D721Med (cell line): ENCODE measurements around the gene LRRC14B.

Experiments used
- DNase-seq: peaks from one replicate; pipeline ENCODE4 v3.0.0; 2011; ENCODE audit warnings: low spot score; ENCODE audit not compliant: insufficient read length
- FAIRE-seq: peaks from 2 replicates; lab custom pipeline; 2011; peaks lifted over from hg19 to GRCh38; lab: Jason Lieb, UNC
- TF ChIP-seq, protein P1 (sequence below): IDR thresholded peaks from 2 replicates; pipeline ENCODE4 v1.5.1; 2012; ENCODE audit warnings: mild to moderate bottlenecking, control low read depth; ENCODE audit not compliant: insufficient read depth; ENCODE audit errors: missing control alignments

Gene LRRC14B

GRCh38 chr5:174876-175465 lies 16.3 kb upstream of the LRRC14B start:
- no peak for DNase-seq
- FAIRE-seq, result no peak
- TF ChIP-seq, protein P1, sequence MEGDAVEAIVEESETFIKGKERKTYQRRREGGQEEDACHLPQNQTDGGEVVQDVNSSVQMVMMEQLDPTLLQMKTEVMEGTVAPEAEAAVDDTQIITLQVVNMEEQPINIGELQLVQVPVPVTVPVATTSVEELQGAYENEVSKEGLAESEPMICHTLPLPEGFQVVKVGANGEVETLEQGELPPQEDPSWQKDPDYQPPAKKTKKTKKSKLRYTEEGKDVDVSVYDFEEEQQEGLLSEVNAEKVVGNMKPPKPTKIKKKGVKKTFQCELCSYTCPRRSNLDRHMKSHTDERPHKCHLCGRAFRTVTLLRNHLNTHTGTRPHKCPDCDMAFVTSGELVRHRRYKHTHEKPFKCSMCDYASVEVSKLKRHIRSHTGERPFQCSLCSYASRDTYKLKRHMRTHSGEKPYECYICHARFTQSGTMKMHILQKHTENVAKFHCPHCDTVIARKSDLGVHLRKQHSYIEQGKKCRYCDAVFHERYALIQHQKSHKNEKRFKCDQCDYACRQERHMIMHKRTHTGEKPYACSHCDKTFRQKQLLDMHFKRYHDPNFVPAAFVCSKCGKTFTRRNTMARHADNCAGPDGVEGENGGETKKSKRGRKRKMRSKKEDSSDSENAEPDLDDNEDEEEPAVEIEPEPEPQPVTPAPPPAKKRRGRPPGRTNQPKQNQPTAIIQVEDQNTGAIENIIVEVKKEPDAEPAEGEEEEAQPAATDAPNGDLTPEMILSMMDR, result no peak

DNA sequence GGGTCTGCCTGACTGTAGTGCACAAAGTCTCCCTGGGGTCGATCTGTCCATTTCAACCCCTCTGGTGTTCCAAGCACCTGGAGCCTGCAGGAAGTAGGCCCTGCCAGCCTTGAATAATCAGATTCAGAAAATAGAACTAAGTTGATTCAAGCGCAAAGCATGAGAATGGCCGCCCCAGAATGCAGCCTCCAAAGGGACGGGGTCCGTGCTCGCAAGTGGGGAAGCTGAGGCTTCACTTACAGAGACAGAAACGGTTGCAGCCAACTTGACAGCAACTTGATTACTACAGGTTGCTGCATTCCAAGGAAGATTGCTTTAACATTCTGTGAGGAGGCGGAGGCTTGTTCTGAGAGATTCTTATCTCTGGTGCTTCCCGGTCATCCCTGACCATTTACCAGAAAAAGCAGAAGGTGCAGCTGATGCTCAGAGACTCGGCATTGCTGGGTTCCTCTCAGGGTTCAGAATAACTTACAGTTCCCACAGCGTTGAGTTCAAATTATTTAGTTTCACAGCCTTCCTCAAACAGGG lies 14.9 kb upstream of the LRRC14B start:
- no peak for FAIRE-seq
- TF ChIP-seq, protein P1, result no peak

DNA sequence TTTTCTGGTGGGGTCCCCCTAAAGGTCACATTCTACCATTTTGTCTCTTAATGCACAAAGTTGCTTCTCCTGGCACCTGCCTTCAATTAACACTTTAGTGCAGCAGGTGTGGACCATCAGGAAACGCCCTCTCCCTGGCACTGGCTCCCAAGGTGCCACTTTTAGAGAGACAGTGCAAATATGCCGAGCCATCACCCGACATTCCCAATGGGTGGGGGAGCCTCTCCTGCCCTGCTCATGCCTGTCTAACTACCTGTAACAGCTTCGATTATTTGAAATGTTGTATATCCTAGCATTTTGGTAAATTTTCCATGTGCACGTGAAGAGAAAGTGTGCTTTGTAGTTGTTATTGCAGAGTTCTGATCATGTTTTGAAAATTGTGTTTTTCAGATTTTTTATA lies 13.2 kb upstream of the LRRC14B start:
- FAIRE-seq, result no peak
- TF ChIP-seq, protein P1, result no peak
- no peak for DNase-seq

More for the DNA sequence above, 14.9 kb upstream of the LRRC14B start:
- DNase-seq, result no peak

GRCh38 chr5:179401-179800 lies 11.9 kb upstream of the LRRC14B start:
- FAIRE-seq, result no peak
- TF ChIP-seq, protein P1, result no peak
- DNase-seq, result no peak

- FAIRE-seq, result no peak
- no peak for DNase-seq
- TF ChIP-seq, protein P1, result no peak
Observed at GRCh38 chr5:180286-180918, 10.9 kb upstream of the LRRC14B start.

GRCh38 chr5:181160-181559 lies 10.1 kb upstream of the LRRC14B start:
- FAIRE-seq (no peak), DNase-seq (no peak)
- TF ChIP-seq, protein P1, result no peak

- DNase-seq (no peak), FAIRE-seq (no peak)
- TF ChIP-seq, protein P1, result no peak
Observed at GRCh38 chr5:181566-181965, 9.7 kb upstream of the LRRC14B start.
